Colonic mucosa (tissue), 4 donors: ENCODE results near the gene CLIC4. TPM values are rescaled to one million over a fixed set of nuclear protein-coding genes. Genes with fewer than 3 reads are reported as not detected.
"Not testable (repeated sequence)": the region's sequence is repeated elsewhere in the genome, so short reads cannot be mapped to it uniquely, and the experiment has no call there.

Experiments
- DNase-seq: peaks from one replicate; pipeline ENCODE4 v3.0.0-alpha.2; 2020
- H3K27ac ChIP-seq: fragments of 200-600 bp; one replicate; pipeline ENCODE4 v1.8.0; 2021
- H3K27me3 ChIP-seq: fragments of 200-600 bp; one replicate; pipeline ENCODE4 v1.8.0; 2021
- H3K36me3 ChIP-seq: fragments of 200-600 bp; one replicate; pipeline ENCODE4 v1.8.0; 2021
- H3K4me1 ChIP-seq: fragments of 200-600 bp; one replicate; pipeline ENCODE4 v1.8.0; 2021; ENCODE audit warnings: mild to moderate bottlenecking
- H3K4me3 ChIP-seq: fragments of 200-600 bp; one replicate; pipeline ENCODE4 v1.8.0; 2021
- H3K9ac ChIP-seq, 2 donors: one replicate each; pipeline ENCODE4 v1.7.0; 2013; ENCODE audit warnings: control low read depth in 2 of 2, low read depth in 2 of 2, low read length in 2 of 2
- H3K9me3 ChIP-seq: fragments of 200-600 bp; one replicate; pipeline ENCODE4 v1.8.0; 2021
- intact Hi-C: fragments of 100-400 bp; cut with DNase I; formaldehyde crosslinking; loops from one replicate; pipeline ENCODE4 v1.14.1; 2022
- total RNA-seq, 2 donors: library from RNA; stranded (reverse); fragmentation: NEBNext Ultra II Directional in 1 of 2; extraction: Animal tissue kit (Norgen Biotek cat#: 25700) in 1 of 2; gene quantifications; one replicate each; pipeline ENCODE4 v1.2.1, GENCODE V29; 2021
- TF ChIP-seq, protein P1 (sequence below): fragments of 200-600 bp; IDR thresholded peaks from one replicate; pipeline ENCODE4 v1.8.0; 2022; ENCODE audit warnings: antibody characterized with exemption, mild to moderate bottlenecking
- donor health status: healthy.
- donor health status: DM: no; HTN: no; CAD: no.
- donor health status: DM: no; HTN: no; CAD: no.

Gene CLIC4
- total RNA-seq, 2 donors from 2014 or later = 38.0 to 84.8 TPM

DNA sequence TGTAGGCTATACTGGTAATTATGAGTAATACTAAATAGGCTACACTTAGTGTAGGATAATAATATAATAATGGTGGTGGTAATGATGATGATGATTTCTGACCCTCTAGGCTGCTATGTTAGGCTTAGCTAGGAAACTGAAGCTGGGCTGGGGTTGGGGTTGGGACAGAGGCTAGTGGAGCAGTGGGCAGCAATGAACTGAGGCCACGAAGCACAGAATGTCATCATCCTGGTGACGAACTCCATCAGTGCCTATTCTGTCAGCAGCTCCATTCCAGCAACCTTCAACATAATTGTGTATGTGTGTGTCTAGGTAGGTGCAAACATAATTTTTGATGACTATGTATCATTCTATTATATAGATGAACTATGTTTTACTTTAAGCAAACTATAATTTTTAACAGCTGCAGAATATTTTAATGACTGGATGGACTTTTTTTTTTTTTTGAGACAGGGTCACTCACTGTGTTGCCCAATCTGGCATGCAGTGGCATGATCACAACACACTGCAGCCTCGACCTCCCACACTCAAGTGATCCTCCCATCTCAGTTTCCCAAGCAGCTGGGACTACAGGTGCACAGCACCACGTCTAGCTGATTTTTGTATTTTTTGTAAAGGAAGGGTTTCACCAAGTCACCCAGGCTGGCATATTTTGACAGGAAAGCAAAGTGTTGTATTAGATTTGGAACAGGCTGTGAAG, 12.9 kb upstream of the CLIC4 start:
- intact Hi-C loops = no loop called here
- Histone ChIP-seq H3K27me3 (no peaks in the 10 kb centered on the region), H3K4me3 (no peak overlapping the region), H3K27ac (no peak overlapping the region), H3K4me1 (peaks cover 10% of the 10 kb centered on the region), H3K36me3 (no peaks in the 10 kb centered on the region), H3K9me3 (no peaks in the 10 kb centered on the region), H3K9ac (no peak overlapping the region)
- TF ChIP-seq, protein P1, sequence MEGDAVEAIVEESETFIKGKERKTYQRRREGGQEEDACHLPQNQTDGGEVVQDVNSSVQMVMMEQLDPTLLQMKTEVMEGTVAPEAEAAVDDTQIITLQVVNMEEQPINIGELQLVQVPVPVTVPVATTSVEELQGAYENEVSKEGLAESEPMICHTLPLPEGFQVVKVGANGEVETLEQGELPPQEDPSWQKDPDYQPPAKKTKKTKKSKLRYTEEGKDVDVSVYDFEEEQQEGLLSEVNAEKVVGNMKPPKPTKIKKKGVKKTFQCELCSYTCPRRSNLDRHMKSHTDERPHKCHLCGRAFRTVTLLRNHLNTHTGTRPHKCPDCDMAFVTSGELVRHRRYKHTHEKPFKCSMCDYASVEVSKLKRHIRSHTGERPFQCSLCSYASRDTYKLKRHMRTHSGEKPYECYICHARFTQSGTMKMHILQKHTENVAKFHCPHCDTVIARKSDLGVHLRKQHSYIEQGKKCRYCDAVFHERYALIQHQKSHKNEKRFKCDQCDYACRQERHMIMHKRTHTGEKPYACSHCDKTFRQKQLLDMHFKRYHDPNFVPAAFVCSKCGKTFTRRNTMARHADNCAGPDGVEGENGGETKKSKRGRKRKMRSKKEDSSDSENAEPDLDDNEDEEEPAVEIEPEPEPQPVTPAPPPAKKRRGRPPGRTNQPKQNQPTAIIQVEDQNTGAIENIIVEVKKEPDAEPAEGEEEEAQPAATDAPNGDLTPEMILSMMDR = no peak
- DNase-seq = no peak

DNA sequence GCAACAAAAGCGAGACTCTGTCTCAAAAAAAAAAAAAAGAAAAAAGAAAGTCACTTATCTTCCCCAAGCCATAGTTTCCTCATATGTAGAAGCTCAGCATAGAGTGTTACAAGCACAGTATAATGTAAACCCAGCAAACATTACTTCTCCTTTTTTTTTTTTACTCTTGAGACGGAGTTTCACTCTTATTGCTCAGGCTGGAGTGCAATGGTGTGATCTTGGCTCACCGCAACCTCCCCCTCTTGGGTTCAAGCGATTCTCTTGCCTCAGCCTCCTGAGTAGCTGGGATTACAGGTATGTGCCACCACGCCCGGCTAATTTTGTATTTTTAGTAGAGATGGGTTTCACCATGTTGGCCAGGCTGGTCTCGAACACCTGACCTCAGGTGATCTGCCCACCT, 11.9 kb upstream of the CLIC4 start:
- intact Hi-C loops, DNase-seq: not testable (repeated sequence)

DNA sequence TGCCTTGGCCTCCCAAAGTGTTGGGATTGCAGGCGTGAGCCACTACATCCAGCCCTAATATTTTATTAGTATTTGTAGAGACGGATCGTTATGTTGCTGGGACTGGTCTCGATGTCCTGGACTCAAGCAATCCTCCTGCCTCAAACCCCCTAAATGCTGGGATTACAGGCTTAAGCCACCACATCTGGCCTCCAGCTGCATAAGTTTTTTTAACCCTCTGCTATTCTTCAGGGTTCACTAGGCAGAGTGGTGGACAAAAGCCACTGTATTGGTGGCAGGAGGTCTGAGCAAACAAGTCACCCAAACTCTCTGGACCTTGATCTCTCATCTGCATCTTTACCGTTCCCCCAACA, 10.1 kb upstream of the CLIC4 start:
- Histone ChIP-seq H3K4me1 (no peaks in the 10 kb centered on the region), H3K27ac (no peak overlapping the region), H3K4me3 (no peak overlapping the region), H3K9ac (peak overlapping the region in 1 of 2 donors; percentile 14), H3K36me3 (no peaks in the 10 kb centered on the region), H3K27me3 (no peaks in the 10 kb centered on the region), H3K9me3 (no peaks in the 10 kb centered on the region)
- TF ChIP-seq, protein P1 = no peak
- DNase-seq = no peak
- intact Hi-C loops = no loop called here

More for the DNA sequence above, 11.9 kb upstream of the CLIC4 start:
- not testable (repeated sequence) for H3K27ac ChIP-seq, H3K9ac ChIP-seq, H3K4me3 ChIP-seq, H3K9me3 ChIP-seq, H3K27me3 ChIP-seq, H3K36me3 ChIP-seq
- H3K4me1 ChIP-seq = peaks cover 10% of the 10 kb centered on the region

DNA sequence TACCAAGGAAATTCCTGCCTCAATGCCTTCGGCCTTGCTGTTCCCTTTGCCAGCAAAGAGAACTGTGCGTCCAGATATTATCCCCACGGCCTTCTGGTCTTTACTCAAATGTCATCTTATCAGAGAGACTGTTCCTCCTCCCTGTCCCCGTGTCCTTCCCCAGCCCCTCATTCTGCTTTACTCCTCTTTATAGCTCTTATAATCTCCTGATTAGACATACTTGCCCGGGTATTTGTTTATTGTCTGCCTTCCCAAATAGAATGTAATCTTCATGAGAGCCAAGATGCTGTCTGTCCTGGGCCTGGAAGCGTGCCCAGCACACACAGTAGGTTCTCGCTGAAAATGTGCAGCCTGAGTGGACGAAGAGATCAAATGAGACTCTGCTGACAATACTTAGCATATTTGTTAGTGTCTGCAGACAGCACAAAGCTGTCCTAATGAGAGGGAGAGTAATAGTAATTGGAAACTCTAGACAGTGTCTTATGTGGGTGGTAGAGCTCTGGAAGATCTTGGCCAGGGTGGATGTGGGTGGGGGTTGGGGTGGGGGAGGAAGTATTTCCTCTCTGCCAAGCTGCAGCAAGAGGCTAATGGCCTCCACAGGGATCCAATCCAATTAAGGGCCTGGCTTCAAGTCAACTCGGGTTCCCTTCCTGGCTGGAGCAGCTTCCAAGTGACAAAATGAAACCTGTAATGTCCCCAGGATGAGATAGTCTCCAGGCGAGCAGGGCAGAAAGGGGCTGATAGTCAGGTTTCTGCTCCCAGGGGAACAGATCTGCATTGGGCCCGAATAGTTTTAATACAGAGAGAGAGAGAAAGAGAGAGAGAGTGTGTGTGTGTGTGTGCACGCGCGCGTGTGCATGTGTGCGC, 9.5 kb upstream of the CLIC4 start:
- H3K9ac ChIP-seq = peak overlapping the region in 1 of 2 donors; percentile 14
- intact Hi-C loops = no loop called here
- no peaks in the 10 kb centered on the region for H3K27me3 ChIP-seq
- no peaks in the 10 kb centered on the region for H3K9me3 ChIP-seq
- peak overlapping the region; percentile 23 for H3K27ac ChIP-seq
- H3K36me3 ChIP-seq = no peaks in the 10 kb centered on the region
- DNase-seq = no peak
- no peak overlapping the region for H3K4me3 ChIP-seq
- no peaks in the 10 kb centered on the region for H3K4me1 ChIP-seq
- TF ChIP-seq, protein P1 = no peak

DNA sequence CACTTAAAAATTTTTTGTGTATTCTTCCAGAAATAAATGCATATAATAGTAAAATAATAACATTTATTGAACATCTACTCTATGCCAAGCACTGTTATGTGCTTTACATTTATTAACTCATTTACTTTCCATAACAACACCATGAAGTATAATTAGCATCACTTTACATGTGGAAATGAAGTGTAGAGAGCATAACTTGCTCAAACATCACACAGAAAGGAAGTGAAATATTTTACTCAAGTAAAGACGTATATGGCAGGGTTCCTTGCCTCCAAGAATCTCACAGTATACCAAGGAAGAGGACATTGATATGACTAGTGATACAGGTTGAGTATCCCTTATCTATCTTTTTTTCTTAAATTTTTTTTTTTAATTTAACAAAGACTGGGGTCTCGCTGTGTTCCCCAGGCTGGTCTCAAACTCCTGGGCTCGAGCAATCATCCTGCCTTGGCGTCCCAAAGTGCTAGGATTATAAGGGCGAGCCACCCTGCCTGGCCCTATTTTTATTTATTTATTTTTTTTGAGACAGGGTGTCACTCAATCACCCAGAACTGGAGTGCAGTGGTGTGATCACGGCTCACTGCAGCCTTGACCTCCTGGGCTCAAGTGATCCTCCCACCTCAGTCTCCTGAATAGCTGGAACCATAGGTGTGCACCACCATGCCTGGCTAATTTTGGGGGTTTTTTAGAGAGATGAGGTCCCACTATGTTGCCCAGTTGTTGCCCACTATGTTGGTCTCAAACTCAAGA, 7.7 kb upstream of the CLIC4 start:
- intact Hi-C loops = no loop called here
- no peaks in the 10 kb centered on the region for H3K27me3 ChIP-seq
- no peak overlapping the region for H3K4me3 ChIP-seq
- H3K4me1 ChIP-seq = no peaks in the 10 kb centered on the region
- no peaks in the 10 kb centered on the region for H3K9me3 ChIP-seq
- TF ChIP-seq, protein P1 = no peak
- no peak overlapping the region for H3K27ac ChIP-seq
- no peak overlapping the region for H3K9ac ChIP-seq
- no peaks in the 10 kb centered on the region for H3K36me3 ChIP-seq
- DNase-seq = no peak
